C1 segment of cervical spinal cord (tissue), 14 donors: ENCODE results near the gene SLC26A11.

Experiments used
- DNase-seq, 14 donors: peaks; one replicate each; lab custom pipeline; 2025; lab: John Stamatoyannopoulos, UW

Gene SLC26A11

DNA sequence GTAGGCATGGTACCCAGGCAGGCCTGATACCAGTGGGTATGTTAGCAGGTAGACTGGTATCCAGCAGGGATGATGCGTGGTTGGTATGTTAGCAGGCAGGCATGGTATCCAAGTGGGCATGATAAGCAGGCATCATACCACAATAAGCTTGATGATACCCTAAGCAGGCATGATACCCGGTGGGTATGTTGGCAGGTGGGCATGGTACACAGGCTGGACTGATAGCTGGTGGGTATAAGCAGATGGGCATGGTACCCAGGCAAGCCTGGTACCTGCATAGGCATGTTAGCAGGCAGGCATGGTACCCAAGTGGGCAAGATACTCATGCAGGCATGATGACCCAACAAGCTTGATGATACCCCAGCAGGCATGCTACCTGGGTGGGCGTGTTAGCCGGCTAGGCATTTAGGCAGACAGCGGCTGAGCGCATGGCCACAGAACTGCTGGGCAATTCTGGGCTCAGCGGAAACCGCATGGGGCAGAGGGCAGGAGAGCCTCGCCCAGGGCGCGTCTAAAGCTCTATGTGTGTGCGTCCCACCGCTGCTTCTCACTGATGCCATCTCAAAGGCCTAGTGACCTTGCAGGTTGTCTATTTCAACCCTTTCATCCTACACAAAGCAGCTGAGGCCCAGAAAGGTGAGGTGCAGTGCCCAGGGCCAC lies 2.4 kb upstream of the SLC26A11 start:
- no peak for DNase-seq

DNA sequence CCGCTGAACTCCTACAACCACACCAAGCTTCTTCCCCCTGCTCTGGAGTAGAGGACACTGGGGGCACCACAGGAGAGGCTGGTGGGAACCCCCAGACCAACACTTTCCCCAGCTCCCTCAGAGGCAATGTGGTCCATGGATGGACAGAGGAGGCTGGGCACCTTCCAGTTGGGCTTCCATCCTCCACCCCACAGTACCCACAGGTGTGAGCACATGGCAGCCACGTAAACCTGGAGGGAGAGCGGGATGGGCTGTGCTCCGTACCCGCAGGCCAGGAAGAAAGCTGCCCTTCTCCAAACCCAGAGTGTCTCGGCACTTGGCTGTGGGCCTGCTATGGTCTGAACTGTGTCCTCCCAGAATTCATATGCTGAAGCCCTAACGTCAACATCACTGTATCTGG lies 1.8 kb upstream of the SLC26A11 start:
- no peak for DNase-seq

DNA sequence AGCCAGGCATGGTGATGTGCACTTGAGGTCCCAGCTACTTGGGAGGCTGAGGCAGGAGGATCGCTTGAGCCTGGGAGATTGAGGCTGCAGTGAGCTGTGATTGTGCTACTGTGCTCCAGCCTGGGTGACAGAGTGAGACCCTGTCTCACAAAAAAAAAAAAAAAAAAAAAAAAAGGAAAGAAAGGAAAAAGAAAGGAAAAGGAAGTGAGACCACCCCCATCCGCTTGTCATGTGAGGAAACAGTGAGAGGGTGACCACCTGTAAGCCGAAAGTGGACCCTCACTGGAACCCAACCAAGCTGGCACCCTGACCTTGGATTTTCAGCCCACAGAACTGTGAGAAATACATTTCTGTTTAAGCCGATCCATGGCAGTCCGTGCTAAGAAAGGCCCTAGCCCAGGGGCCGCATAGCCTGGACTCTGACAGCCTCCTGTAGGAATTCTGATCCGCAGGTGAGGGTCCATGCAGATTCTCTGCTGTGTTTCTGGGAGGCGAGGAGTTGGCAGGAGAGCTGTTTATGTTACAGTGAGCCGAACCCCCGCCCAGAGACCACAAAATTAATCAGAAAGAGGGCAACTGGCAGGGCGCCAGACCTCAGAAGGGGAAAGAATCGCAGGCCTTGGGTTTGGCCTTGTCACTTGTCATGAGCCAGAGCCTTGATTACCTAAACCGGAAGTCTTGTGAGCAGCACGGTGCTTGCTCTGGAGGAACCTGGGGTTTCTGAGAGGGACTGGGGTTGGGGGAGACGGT lies 1.0 kb upstream of the SLC26A11 start:
- DNase-seq, result peak in 9 of 14 donors; percentile 6 to 53 (median 28)

GRCh38 chr17:80219763-80220053 lies 519 bp upstream of the SLC26A11 start:
- DNase-seq, result no peak

DNA sequence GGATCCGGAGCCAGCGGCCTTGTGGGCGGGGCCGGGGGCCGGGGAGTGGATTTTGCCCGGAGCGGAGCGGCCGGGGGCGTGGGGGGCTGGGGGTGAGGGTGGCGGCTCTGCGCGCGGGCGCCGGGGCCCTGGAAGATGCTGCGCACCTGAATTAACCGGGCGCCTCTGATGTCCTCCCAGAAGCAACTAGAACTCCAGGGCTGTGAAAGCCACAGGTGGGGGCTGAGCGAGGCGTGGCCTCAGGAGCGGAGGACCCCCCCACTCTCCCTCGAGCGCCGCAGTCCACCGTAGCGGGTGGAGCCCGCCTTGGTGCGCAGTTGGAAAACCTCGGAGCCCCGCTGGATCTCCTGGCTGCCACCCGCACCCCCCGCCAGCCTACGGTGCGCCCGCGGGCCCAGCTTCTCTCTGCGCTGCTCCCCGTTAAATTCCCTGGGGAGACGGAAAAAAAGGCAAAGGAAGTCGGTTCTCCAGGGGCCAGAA lies 549 bp downstream of the SLC26A11 start:
- DNase-seq, result peak in 3 of 14 donors; percentile 17 to 38 (median 22)

- DNase-seq, result no peak
These were observed 1.3 kb downstream of the SLC26A11 start for GRCh38 chr17:80221351-80222105.

DNA sequence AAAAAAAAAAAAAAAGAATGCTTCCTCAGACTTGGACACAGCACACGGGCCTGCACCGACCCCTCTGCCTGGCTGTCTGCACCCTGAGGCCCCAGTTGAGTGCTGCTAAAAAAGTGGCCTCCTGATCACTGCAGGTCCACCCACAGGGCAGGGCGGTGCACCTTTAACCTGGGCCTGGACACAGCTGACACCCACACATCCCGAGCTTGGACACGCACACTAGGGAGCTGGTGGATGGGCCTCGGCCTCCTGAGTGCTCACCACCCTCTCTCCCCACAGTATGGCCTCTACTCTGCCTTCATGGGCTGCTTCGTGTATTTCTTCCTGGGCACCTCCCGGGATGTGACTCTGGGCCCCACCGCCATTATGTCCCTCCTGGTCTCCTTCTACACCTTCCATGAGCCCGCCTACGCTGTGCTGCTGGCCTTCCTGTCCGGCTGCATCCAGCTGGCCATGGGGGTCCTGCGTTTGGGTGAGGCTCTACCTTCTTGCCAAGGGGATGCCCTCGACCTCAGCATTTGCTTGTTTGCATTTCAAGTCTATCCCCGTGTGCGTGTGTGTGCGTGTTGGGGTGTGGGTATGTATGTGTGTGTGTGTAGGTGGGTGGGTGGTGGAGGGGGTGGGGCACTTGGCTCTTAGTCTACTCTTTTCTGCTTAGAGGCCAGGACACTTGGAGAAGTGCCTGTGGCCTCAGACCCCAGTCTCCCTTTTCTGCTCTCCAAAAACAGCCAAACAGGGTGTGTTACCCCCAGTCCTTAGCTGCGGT lies 2.3 kb downstream of the SLC26A11 start:
- no peak for DNase-seq

DNA sequence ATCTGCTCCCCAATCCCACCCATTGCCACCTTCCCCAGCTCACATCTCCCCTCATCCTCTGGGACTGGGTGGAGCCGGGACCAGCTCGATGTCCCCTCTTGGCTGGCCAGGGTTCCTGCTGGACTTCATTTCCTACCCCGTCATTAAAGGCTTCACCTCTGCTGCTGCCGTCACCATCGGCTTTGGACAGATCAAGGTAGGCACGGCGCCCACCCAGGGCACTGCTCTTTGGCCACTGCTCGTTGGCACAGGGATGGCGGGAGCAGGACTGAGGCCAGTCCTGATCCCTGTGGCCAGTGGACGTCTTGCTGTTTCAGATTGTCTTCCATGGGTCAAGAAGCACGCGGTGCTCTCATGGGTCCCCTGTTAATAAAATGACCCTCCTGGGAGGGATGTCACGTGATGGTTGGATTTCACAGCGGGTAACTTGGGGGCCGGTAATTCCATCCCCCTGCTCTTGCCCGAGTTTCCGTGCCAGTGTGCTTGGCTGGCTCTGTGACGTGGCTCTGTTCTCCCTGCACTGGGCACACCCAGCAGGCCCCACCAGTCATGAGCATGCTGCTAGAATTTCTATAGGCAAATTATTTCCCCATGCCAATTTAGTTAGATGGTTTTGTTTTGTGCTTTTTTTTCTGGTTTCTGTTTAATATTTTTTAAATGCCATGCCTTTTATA lies 3.1 kb downstream of the SLC26A11 start:
- DNase-seq, result no peak

DNA sequence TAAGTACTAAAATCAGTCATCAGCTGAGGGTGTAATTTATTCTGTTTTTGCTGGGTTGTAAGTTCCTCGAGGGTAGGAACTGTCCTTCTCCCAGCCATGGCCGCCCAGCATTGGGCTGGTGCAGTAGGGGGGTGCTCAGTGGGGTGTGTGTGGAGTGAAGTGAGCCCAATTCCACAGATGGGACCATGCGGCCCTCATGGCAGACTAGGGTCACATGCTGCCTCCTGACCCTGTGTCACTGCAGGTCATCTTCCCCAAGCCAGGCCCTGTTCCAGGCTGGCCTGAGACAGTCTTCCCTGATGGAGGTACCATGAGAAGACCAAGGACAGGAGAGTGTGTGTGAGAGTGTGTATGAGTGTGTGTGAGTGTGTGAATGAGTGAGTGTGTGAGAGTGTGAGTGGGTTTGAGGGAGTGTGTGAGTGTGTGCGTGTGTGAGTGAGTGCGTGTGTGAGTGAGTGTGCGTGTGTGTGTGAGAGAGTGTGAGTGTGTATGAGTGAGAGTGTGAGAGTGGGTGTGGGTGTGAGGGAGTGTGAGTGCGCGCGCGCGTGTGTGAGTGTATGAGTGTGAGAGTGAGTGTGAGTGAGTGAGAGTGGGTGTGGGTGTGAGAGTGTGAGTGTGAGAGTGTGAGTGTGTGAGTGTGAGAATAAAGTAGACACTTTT lies 3.7 kb downstream of the SLC26A11 start:
- no peak for DNase-seq

DNA sequence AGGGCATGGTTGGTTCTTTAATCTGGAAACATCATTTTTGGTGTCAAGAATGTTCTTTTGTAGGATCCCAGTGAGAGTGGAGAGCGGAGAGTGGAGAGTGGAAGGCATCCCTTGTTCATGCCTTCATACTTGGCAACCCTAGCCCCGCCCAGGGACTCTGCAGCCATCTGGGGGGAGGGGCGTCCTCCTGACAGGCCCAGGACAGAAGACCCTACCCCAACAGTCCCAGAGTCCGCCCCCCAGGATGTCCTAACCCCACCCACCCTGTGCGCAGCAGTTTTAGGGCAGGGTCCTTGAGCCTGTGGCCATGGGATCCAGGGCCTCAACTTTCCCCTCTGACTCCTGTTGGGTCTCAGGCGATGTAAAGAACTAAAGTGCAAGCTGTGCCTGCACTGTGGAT lies 4.5 kb downstream of the SLC26A11 start:
- DNase-seq, result no peak

GRCh38 chr17:80225230-80225629 lies 5.0 kb downstream of the SLC26A11 start:
- DNase-seq, result no peak

- DNase-seq, result peak in 1 of 14 donors; percentile 12
These were observed 6.9 kb downstream of the SLC26A11 start for GRCh38 chr17:80227156-80227555.

- DNase-seq, result no peak
These were observed 7.4 kb downstream of the SLC26A11 start for GRCh38 chr17:80227666-80228065.

DNA sequence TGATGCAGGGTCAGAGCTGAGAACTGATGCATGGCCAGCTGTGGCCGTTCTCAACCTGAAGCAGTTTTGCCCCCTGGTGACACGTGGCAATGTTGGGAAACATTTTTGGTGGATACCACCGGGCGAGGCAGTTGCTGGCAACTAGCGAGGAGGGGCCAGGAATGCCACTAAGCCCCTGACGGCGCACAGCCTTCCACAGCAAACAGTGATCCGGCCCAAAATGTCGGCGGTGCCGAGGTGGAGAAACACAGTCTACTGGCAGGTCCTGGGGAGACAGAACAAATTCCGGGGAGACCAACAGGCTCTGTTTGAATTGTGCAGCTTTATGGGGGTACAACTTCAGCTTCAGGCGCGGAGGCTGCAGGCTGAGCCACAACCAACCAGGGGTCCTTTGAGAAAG lies 8.2 kb downstream of the SLC26A11 start:
- no peak for DNase-seq

DNA sequence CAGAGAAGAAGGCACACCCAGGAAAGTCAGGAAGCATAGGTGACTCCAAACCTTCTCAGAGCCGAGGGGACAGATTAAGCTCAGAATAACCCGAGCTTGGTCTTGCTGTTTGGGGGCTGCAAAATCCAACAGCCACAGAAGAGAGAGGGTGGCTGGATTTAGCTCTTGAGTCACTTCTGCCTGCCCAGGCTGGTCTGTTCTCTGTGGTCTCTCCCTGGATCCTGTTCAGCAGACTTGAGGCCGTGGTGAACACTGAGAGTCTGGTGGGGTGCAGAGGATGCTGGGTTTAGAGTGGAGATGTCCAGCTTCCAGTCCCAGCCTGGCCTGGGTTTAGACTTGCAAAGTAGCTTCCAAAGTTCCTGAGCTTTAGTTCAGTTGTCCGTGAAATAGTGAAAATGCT lies 8.8 kb downstream of the SLC26A11 start:
- no peak for DNase-seq

GRCh38 chr17:80232438-80232837 lies 12.2 kb downstream of the SLC26A11 start:
- DNase-seq, result no peak

DNA sequence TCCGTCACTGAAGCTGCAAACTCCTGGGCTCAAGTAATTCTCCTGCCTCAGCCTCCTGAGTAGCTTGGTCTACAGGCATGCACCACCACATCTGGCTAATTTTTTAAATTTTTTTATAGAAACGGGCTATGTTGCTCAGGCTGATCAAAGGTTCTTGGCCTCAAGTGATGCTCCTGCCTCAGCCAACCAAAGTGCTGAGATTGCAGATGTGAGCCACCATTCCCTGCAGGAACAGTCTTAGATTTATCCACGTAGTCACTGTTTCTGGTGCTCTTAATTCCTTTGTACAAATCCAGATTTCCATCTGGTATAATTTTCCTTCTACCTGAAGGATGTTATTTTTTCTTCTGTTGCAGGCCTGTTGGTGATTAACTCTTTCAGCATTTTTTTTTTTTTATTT lies 13.0 kb downstream of the SLC26A11 start:
- DNase-seq, result no peak

GRCh38 chr17:80236911-80237310 lies 16.7 kb downstream of the SLC26A11 start:
- DNase-seq, result no peak

DNA sequence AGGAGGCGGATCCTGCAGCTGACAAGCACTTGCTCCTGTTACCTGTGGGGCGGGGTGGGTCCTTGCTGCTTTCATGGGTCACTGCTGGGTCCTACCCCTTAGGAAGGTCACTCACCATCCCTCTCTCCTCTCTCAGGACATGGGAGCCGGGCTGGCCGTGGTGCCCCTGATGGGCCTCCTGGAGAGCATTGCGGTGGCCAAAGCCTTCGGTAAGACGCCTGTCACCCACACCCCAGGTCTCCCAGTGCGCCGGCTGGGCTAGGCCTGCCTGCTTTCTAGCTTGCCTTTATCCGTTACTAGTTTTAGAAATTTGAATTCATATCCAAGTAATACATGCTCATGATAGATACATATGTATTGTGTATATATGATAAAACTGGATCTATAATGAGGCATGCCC lies 17.2 kb downstream of the SLC26A11 start:
- DNase-seq, result no peak

GRCh38 chr17:80242505-80242904 lies 22.3 kb downstream of the SLC26A11 start:
- no peak for DNase-seq
